ENCODE measurements around the gene RND3. TPM values are rescaled to one million over a fixed set of nuclear protein-coding genes. Genes with fewer than 3 reads are reported as not detected.
A peak's percentile ranks its signal among the peaks of the same experiment; 100 is the strongest.

Gene RND3
- total RNA-seq, 1 donor from 2014 or later: 54.3 TPM

DNA sequence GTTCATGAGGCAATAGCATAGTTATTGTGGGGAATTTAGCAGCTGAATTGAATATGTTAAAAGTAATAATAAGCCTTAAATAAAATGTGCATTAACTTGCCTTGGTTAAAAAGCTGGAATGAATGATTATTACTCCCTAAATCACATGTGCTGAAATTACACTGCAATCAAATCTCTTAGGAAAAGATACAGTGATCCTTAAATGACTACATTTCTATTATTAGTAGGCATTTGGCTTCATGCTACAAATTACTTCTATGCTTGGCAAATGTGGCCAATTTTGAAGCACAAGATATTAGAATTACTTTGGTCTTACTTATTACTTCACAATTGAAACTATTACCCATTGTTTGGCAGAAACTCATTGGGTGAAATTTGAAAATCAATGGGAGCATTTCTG lies 5.4 kb downstream of the RND3 start:
- peaks cover 3% of the 10 kb centered on the region for H3K27me3 Mint-ChIP-seq (ENCODE audit: low read depth)
- TF ChIP-seq, protein P1, sequence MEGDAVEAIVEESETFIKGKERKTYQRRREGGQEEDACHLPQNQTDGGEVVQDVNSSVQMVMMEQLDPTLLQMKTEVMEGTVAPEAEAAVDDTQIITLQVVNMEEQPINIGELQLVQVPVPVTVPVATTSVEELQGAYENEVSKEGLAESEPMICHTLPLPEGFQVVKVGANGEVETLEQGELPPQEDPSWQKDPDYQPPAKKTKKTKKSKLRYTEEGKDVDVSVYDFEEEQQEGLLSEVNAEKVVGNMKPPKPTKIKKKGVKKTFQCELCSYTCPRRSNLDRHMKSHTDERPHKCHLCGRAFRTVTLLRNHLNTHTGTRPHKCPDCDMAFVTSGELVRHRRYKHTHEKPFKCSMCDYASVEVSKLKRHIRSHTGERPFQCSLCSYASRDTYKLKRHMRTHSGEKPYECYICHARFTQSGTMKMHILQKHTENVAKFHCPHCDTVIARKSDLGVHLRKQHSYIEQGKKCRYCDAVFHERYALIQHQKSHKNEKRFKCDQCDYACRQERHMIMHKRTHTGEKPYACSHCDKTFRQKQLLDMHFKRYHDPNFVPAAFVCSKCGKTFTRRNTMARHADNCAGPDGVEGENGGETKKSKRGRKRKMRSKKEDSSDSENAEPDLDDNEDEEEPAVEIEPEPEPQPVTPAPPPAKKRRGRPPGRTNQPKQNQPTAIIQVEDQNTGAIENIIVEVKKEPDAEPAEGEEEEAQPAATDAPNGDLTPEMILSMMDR (conservative IDR thresholded peaks at IDR 0.05): no peak
- H3K27ac Mint-ChIP-seq (ENCODE audit: unreplicated experiment): no peak overlapping the region
- peak overlapping the region; percentile 58 for H3K4me3 Mint-ChIP-seq
- DNase-seq (ENCODE audit: low read depth, low spot score): no peak
- peaks cover 65% of the 10 kb centered on the region for H3K4me1 Mint-ChIP-seq
- H3K9me3 Mint-ChIP-seq: no peaks in the 10 kb centered on the region
- H3K36me3 Mint-ChIP-seq (ENCODE audit: low read depth): peaks cover 8% of the 10 kb centered on the region

DNA sequence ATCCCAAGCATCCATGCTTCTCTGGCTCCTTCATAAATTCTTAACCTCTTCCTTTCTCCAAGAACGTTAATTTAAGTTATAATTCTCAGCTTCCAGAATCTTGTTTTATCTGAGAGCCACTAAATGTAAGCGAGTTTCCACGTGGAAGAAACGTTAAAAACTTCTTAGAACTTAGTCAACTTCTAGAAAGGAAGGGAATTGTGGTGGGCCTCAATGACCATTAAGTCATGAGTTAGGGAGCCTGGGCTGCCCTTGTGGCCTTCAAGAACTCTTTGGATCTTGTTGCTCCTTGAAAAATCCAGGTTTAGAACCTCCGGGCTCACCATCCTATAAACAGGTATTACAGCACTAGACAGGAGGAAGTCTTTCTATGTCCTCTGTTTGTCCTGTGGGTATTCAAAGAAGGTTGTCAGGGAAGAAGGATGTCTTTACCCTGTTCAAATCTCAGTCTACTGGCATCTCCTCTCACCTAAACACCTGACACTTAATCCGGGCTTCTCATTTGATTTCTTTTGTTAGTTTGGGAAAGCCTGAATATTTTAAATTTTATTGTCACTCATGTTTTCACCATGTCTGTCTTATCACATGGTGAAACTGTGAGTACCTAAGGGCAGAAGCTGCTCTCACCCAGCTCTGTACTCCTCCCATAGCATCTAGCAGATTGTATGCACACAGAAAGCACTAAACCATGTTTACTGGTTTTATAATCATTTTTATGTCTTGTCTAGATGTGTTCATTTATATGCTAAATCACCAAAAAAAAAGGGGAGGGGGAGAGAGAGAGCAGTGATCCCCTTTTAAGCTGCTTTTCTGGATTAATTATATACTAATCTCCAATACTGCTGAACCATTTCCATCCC lies 6.3 kb downstream of the RND3 start:
- TF ChIP-seq, protein P1 (conservative IDR thresholded peaks at IDR 0.05): no peak
- no peak overlapping the region for H3K27ac Mint-ChIP-seq (ENCODE audit: unreplicated experiment)
- H3K4me1 Mint-ChIP-seq: peaks cover 74% of the 10 kb centered on the region
- no peak overlapping the region for H3K4me3 Mint-ChIP-seq
- H3K36me3 Mint-ChIP-seq (ENCODE audit: low read depth): peaks cover 8% of the 10 kb centered on the region
- no peaks in the 10 kb centered on the region for H3K27me3 Mint-ChIP-seq (ENCODE audit: low read depth)
- H3K9me3 Mint-ChIP-seq: no peaks in the 10 kb centered on the region
- no peak for DNase-seq (ENCODE audit: low read depth, low spot score)

DNA sequence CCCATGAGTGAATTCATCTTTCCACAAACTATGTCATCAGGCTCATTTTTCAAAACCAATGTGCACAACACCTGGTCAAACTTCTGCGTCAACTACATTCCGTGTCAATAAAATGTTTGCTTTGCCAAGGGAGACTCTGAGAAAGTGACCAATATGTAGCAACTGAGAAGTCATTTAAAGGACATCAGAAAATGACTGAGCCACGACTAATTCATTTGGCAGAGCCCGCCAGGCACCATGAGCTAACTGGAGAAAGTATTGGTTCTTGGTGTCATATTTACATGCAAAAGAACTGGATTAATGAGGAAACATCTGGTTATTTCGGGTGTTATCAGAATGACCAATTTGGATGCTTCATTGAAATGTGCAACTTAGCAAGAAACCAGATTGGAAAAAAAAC lies 7.2 kb downstream of the RND3 start:
- Mint-ChIP-seq H3K4me1 (peaks cover 81% of the 10 kb centered on the region), H3K27ac (ENCODE audit: unreplicated experiment) (no peak overlapping the region), H3K9me3 (no peaks in the 10 kb centered on the region), H3K27me3 (ENCODE audit: low read depth) (no peaks in the 10 kb centered on the region), H3K4me3 (peak overlapping the region; percentile 5), H3K36me3 (ENCODE audit: low read depth) (peaks cover 8% of the 10 kb centered on the region)
- DNase-seq (ENCODE audit: low read depth, low spot score): no peak
- TF ChIP-seq, protein P1 (conservative IDR thresholded peaks at IDR 0.05): no peak

DNA sequence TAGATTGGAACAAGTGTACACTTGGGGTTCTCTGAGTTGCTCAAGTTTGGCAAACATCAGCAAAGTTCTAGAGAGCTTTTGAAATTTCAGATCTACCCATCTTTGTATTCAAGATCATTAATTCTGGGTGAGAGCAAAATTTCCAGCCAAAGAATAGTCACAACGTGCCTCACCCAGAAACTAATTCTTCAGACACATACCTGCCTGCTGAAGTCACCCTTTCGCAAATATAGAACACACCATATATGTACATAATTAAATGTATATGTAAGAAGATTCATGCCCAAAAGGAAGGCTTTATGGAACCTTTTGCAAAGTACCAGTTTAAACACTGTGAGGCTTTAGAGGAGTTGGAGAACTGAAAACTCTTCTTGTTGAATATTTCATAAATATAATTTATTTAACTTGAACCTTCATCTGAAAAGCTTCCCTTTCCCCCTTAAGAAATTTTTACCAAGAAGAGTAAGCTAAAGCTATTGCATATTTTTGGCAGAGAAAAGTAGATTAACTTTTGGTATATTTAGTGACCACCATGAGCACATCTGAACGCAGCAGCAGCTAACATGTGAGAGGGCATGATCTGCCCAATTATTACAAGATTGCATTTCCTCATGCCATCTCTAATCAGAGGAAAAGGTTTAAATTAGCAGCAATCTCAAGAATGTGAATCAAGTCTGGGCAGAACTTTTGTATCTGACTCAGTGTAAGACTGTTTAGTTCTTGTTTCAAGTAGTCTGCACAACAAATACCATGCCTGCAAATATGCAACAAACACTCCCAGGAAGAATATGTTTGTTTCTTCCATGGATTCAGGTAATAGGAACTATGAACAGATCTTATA lies 8.2 kb downstream of the RND3 start:
- Mint-ChIP-seq H3K4me1 (peaks cover 82% of the 10 kb centered on the region), H3K36me3 (ENCODE audit: low read depth) (peaks cover 9% of the 10 kb centered on the region), H3K27me3 (ENCODE audit: low read depth) (no peaks in the 10 kb centered on the region), H3K9me3 (no peaks in the 10 kb centered on the region), H3K4me3 (peak overlapping the region; percentile 5), H3K27ac (ENCODE audit: unreplicated experiment) (no peak overlapping the region)
- DNase-seq (ENCODE audit: low read depth, low spot score): no peak
- TF ChIP-seq, protein P1 (conservative IDR thresholded peaks at IDR 0.05): no peak

DNA sequence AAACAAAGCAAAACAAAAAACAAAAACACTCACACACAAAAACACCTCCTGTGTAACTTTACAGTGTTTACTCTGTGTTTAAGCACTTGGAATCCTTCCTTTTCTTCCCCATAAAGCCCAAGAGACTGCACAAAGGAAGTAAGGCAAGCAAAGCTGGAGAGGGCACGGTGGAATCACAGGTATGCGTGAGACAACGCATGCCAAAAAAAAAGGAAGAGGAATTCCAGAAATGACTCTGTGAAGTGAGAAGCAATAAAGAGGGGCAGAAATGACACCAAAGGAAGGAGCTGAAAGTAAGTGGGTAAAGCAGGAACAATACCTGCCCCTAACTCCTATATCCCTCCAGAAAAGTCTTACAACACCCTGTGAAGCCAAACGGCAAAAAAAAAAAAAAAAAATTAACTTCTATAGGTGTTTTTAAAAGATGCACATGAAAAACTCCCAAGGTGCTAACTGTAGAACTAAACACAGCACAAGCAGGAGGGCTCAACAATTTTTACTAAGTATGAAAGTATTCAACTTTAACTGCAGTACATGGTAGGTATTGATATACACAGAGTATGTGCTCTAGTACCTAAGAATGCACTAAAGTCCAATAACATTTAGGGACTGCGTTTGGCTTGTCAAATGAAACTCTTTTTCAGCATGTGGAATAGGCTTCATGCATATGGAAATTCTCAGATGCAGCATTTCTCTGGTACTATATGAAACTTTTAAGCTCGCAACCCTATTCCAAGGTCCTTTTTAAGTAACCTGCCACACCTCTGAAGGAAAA lies 9.1 kb downstream of the RND3 start:
- no peak overlapping the region for H3K4me3 Mint-ChIP-seq
- peaks cover 10% of the 10 kb centered on the region for H3K36me3 Mint-ChIP-seq (ENCODE audit: low read depth)
- no peak overlapping the region for H3K27ac Mint-ChIP-seq (ENCODE audit: unreplicated experiment)
- H3K27me3 Mint-ChIP-seq (ENCODE audit: low read depth): no peaks in the 10 kb centered on the region
- TF ChIP-seq, protein P1 (conservative IDR thresholded peaks at IDR 0.05): no peak
- peaks cover 83% of the 10 kb centered on the region for H3K4me1 Mint-ChIP-seq
- H3K9me3 Mint-ChIP-seq: no peaks in the 10 kb centered on the region
- no peak for DNase-seq (ENCODE audit: low read depth, low spot score)

Measured in neural crest cell (in vitro differentiated cells).